A549 (cell line): ENCODE data around the gene TMEM165. TPM values are rescaled to one million over a fixed set of nuclear protein-coding genes. Genes with fewer than 3 reads are reported as not detected.

ENCODE experiments used
- ATAC-seq, 2 experiments: fragments of 200-7000 bp in 1 of 2; fragments of >200 bp in 1 of 2; cut with Nextera tagmentation in 1 of 2; cut with Tn5 transposase in 1 of 2; 3 replicates each; pipeline versions ENCODE4 v1.8.0 to v1.9.1; 2018 to 2020; ENCODE audit warnings: mild to moderate bottlenecking in 1 of 2, moderate library complexity in 1 of 2
- CTCF ChIA-PET: fragments of 300-600 bp; sonication (Branson Sonifier 250); formaldehyde crosslinking; extraction: SDS; loops from one replicate; lab custom pipeline; 2021; ENCODE audit warnings: antibody characterized with exemption, inconsistent platforms; lab: Yijun Ruan, JAX
- POLR2A ChIA-PET: fragments of 350-600 bp; formaldehyde crosslinking; extraction: SDS; loops from one replicate; lab custom pipeline; 2021; ENCODE audit warnings: antibody characterized with exemption, inconsistent platforms; lab: Yijun Ruan, JAX
- DNase-seq, 2 experiments: peaks; one replicate each; pipeline versions ENCODE4 v3.0.0 to v3.0.0-alpha.2; 2011 to 2016; ENCODE audit warnings: low read depth in 1 of 2, low spot score in 1 of 2
- FAIRE-seq: peaks from 2 replicates; lab custom pipeline; 2011; peaks lifted over from hg19 to GRCh38; lab: Jason Lieb, UNC
- H3K27ac ChIP-seq, 2 experiments: fragments of >200 bp; sonication (Bioruptor Twin); formaldehyde crosslinking; 3 replicates each; pipeline ENCODE4 v1.5.1; 2016 to 2017
- H3K4me1 ChIP-seq: fragments of >200 bp; sonication (Bioruptor Twin); formaldehyde crosslinking; 3 replicates; pipeline ENCODE4 v1.6.1; 2016
- H3K4me2 ChIP-seq: fragments of >200 bp; sonication (Bioruptor Twin); formaldehyde crosslinking; 3 replicates; pipeline ENCODE4 v1.6.1; 2016
- H3K4me3 ChIP-seq: fragments of >200 bp; sonication (Bioruptor Twin); formaldehyde crosslinking; 3 replicates; pipeline ENCODE4 v1.5.1; 2016
- H3K9me3 ChIP-seq: fragments of >200 bp; sonication (Bioruptor Twin); formaldehyde crosslinking; 3 replicates; pipeline ENCODE4 v1.6.1; 2016
- ATOH8 ChIP-seq: fragments of 250-450 bp; sonication (Bioruptor Pico); IDR thresholded peaks from 2 replicates; pipeline ENCODE4 v1.5.0; 2020; ENCODE audit warnings: low read depth, mild to moderate bottlenecking, moderate library complexity
- BCL3 ChIP-seq: fragments of >200 bp; sonication (Bioruptor Twin); formaldehyde crosslinking; IDR thresholded peaks from 3 replicates; pipeline ENCODE4 v1.6.1; 2016
- CEBPB ChIP-seq, 2 experiments: fragments of >200 bp in 1 of 2; sonication (Bioruptor Twin) in 1 of 2; formaldehyde crosslinking in 1 of 2; IDR thresholded peaks; 2 replicates each; pipeline ENCODE4 v1.6.1; 2012 to 2016
- ELK1 ChIP-seq: fragments of 150-350 bp; IDR thresholded peaks from 2 replicates; pipeline ENCODE4 v1.6.1; 2014; ENCODE audit warnings: low read depth, mild to moderate bottlenecking, low read length
- FOSL2 ChIP-seq, 2 experiments: fragments of 450-650 bp in 1 of 2; fragments of >200 bp in 1 of 2; sonication (Bioruptor Twin) in 1 of 2; formaldehyde crosslinking; IDR thresholded peaks; 2 replicates each; pipeline versions ENCODE4 v1.5.0 to v1.6.1; 2016 to 2020; ENCODE audit warnings: mild to moderate bottlenecking in 1 of 2, moderate library complexity in 1 of 2
- GATA3 ChIP-seq: IDR thresholded peaks from 2 replicates; pipeline ENCODE4 v1.6.1; 2012; ENCODE audit warnings: borderline replicate concordance
- KDM5A ChIP-seq: fragments of 200-600 bp; sonication (generic); IDR thresholded peaks from 2 replicates; pipeline ENCODE4 v1.6.1; 2016; ENCODE audit warnings: antibody characterized with exemption, mild to moderate bottlenecking
- RARB ChIP-seq: fragments of 250-450 bp; sonication (Bioruptor Pico); IDR thresholded peaks from 2 replicates; pipeline ENCODE4 v1.8.0; 2021; ENCODE audit warnings: mild to moderate bottlenecking, moderate library complexity
- RFX5 ChIP-seq: fragments of 450-650 bp; IDR thresholded peaks from 2 replicates; pipeline ENCODE4 v1.7.1; 2014; ENCODE audit warnings: antibody characterized with exemption, mild to moderate bottlenecking, moderate library complexity
- SMC3 ChIP-seq: fragments of >200 bp; sonication (Bioruptor Twin); formaldehyde crosslinking; IDR thresholded peaks from 3 replicates; pipeline ENCODE4 v1.6.1; 2018; ENCODE audit warnings: inconsistent platforms
- ZC3H11A ChIP-seq: fragments of 450-650 bp; IDR thresholded peaks from 2 replicates; pipeline ENCODE4 v1.6.1; 2014; ENCODE audit warnings: antibody characterized with exemption, mild to moderate bottlenecking
- ZFP36 ChIP-seq: fragments of 450-650 bp; IDR thresholded peaks from 2 replicates; pipeline ENCODE4 v1.6.1; 2014; ENCODE audit warnings: borderline replicate concordance; ENCODE audit not compliant: partially characterized antibody
- ZSCAN20 ChIP-seq: fragments of 250-450 bp; sonication (Bioruptor Pico); IDR thresholded peaks from 2 replicates; pipeline ENCODE4 v1.8.0; 2022; ENCODE audit warnings: mild to moderate bottlenecking, moderate library complexity
- WGBS: methylation state at CpG from one replicate; pipeline ENCODE4 v1.1.6; 2017; ENCODE audit errors: missing lambda C conversion rate; 5-methylcytosine and 5-hydroxymethylcytosine counted together
- polyA plus RNA-seq, 4 experiments: library from polyadenylated mRNA; depleted of rRNA in 3 of 4; stranded (reverse); fragments of >200 nt; fragmentation: RNase III in 1 of 4; extraction: RNeasy Plus Mini Kit Qiagen cat#74134 plus additional on column Dnase treatment in 1 of 4; gene quantifications; 2 replicates in 3 of 4; 3 replicates in 1 of 4; pipeline ENCODE4 v1.2.3, GENCODE V29; 2011 to 2017
- TF ChIP-seq, protein P1 (sequence below): fragments of >200 bp; sonication (Bioruptor Twin); formaldehyde crosslinking; IDR thresholded peaks from 3 replicates; pipeline ENCODE4 v1.5.1; 2016

The TMEM165 gene
- polyA plus RNA-seq, 2 of the 4 experiments (the other 2 are of a cell fraction) = 52.6 to 83.5 TPM

- no peak for DNase-seq
- no peaks in the 10 kb centered on the region for H3K9me3 ChIP-seq
- WGBS = 63% methylated on average over 6 of the region's 6 CpGs
- no peak for TF ChIP-seq ELK1
- no peak for TF ChIP-seq RARB
- no peak for TF ChIP-seq BCL3
- TF ChIP-seq ZSCAN20 (CRISPR knock-in tag) = no peak
- no peak for TF ChIP-seq CEBPB (IDR thresholded peaks at IDR 0.05)
- TF ChIP-seq, protein P1, sequence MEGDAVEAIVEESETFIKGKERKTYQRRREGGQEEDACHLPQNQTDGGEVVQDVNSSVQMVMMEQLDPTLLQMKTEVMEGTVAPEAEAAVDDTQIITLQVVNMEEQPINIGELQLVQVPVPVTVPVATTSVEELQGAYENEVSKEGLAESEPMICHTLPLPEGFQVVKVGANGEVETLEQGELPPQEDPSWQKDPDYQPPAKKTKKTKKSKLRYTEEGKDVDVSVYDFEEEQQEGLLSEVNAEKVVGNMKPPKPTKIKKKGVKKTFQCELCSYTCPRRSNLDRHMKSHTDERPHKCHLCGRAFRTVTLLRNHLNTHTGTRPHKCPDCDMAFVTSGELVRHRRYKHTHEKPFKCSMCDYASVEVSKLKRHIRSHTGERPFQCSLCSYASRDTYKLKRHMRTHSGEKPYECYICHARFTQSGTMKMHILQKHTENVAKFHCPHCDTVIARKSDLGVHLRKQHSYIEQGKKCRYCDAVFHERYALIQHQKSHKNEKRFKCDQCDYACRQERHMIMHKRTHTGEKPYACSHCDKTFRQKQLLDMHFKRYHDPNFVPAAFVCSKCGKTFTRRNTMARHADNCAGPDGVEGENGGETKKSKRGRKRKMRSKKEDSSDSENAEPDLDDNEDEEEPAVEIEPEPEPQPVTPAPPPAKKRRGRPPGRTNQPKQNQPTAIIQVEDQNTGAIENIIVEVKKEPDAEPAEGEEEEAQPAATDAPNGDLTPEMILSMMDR = no peak
- TF ChIP-seq, all 56 proteins: peak for 0
- Histone ChIP-seq H3K4me2 (no peak overlapping the region), H3K27ac (no peak overlapping the region), H3K4me3 (no peak overlapping the region), H3K4me1 (no peaks in the 10 kb centered on the region)
- ChIA-PET POLR2A (no interaction called here), CTCF (no interaction called here)
- FAIRE-seq (no peak), ATAC-seq (no peak)
Measured at GRCh38 chr4:55431710-55432336, 36.1 kb downstream of the TMEM165 start.

- WGBS = 77% methylated on average over 3 of the region's 3 CpGs
Measured at GRCh38 chr4:55435141-55435841, 39.5 kb downstream of the TMEM165 start.

GRCh38 chr4:55437356-55437796 is 41.6 kb downstream of the TMEM165 start:
- no peak overlapping the region for H3K27ac ChIP-seq
- TF ChIP-seq KDM5A = no peak
- no peak for TF ChIP-seq RARB
- no peak for TF ChIP-seq FOSL2 (IDR thresholded peaks at IDR 0.05)
- no peak for TF ChIP-seq FOSL2 (CRISPR knock-in tag; IDR thresholded peaks at IDR 0.05)
- no peak for TF ChIP-seq SMC3
- TF ChIP-seq ZFP36 = no peak
- TF ChIP-seq, all 56 proteins: peak for 0
- Histone ChIP-seq H3K9me3 (no peaks in the 10 kb centered on the region), H3K4me1 (peaks cover 8% of the 10 kb centered on the region; the same call in 1 of the 3 replicates), H3K4me3 (no peak overlapping the region), H3K4me2 (no peak overlapping the region)
- peak in 1 of 2 experiments; percentile 48; a peak in 1 of 6 replicates for ATAC-seq
- FAIRE-seq = no peak
- DNase-seq = no peak
- POLR2A ChIA-PET = interaction anchor here (1.5 kb wide), 1 partner anchor 42 kb away, joined by 3 read pairs; the partner anchor contains the start of gene TMEM165
- WGBS = 72% methylated on average over 5 of the region's 5 CpGs
- CTCF ChIA-PET = interaction anchor here (1.0 to 1.3 kb wide), 4 partner anchors 14 to 117 kb away, joined by 3 to 4 read pairs (median 4); partner anchors contain the start of gene SRD5A3

More at GRCh38 chr4:55435141-55435841, 39.5 kb downstream of the TMEM165 start:
- ATAC-seq (peak; percentile 30 to 78; a peak in 3 of 6 replicates), FAIRE-seq (no peak), DNase-seq (peak in 1 of 2 experiments; percentile 3)
- no peak overlapping the region for H3K4me3 ChIP-seq
- H3K4me1 ChIP-seq = peaks cover 8% of the 10 kb centered on the region; the same call in 1 of the 3 replicates
- no peak overlapping the region for H3K4me2 ChIP-seq
- POLR2A ChIA-PET = no interaction called here
- CTCF ChIA-PET = no interaction called here
- TF ChIP-seq GATA3 (no peak), RFX5 (no peak), ZC3H11A (no peak), ATOH8 (CRISPR knock-in tag) (no peak)
- H3K9me3 ChIP-seq = no peaks in the 10 kb centered on the region
- no peak overlapping the region for H3K27ac ChIP-seq
